GM06990 (cell line): ENCODE data around the gene CACNA2D3.
"Not testable (repeated sequence)": the region's sequence is repeated elsewhere in the genome, so short reads cannot be mapped to it uniquely, and the experiment has no call there.

Source experiments
- DNase-seq: peaks from one replicate; pipeline ENCODE4 v3.0.0-alpha.2; 2011; ENCODE audit not compliant: insufficient read length; ENCODE audit errors: extremely low read depth
- H3K27me3 ChIP-seq: replicated peaks from 2 replicates; pipeline ENCODE4 v1.6.0; 2011; ENCODE audit warnings: low read length; ENCODE audit not compliant: control insufficient read depth, insufficient read depth
- H3K36me3 ChIP-seq: 2 replicates; pipeline ENCODE4 v1.5.1; 2011; ENCODE audit warnings: low read length; ENCODE audit not compliant: control insufficient read depth, insufficient read depth
- H3K4me3 ChIP-seq: replicated peaks from 2 replicates; pipeline ENCODE4 v1.5.1; 2011; ENCODE audit warnings: low read depth, mild to moderate bottlenecking, control low read depth, low read length
- CTCF ChIP-seq: IDR thresholded peaks from 2 replicates; pipeline ENCODE4 v1.5.1; 2011; ENCODE audit warnings: low read length, control low read depth, mild to moderate bottlenecking, inconsistent platforms; ENCODE audit not compliant: insufficient read depth, poor library complexity, severe bottlenecking

The CACNA2D3 gene

GRCh38 chr3:54631516-54632325 is 509.4 kb downstream of the CACNA2D3 start:
- Histone ChIP-seq H3K4me3 (no peak overlapping the region), H3K27me3 (no peaks in the 10 kb centered on the region; the same call in 1 of the 2 replicates), H3K36me3 (no peaks in the 10 kb centered on the region)
- no peak for TF ChIP-seq CTCF
- no peak for DNase-seq

- H3K27me3 ChIP-seq, result no peaks in the 10 kb centered on the region; the same call in 1 of the 2 replicates
- no peak for TF ChIP-seq CTCF
- DNase-seq, result no peak
- H3K36me3 ChIP-seq, result no peaks in the 10 kb centered on the region
- H3K4me3 ChIP-seq, result no peak overlapping the region
Measured at GRCh38 chr3:54632326-54632665, 509.9 kb downstream of the CACNA2D3 start.

- no peak overlapping the region for H3K4me3 ChIP-seq
- H3K27me3 ChIP-seq, result no peaks in the 10 kb centered on the region; the same call in 1 of the 2 replicates
- no peak for TF ChIP-seq CTCF
- no peaks in the 10 kb centered on the region for H3K36me3 ChIP-seq
- no peak for DNase-seq
Measured at GRCh38 chr3:54632834-54633233, 510.5 kb downstream of the CACNA2D3 start.

GRCh38 chr3:54633444-54634121 is 511.2 kb downstream of the CACNA2D3 start:
- Histone ChIP-seq H3K36me3 (no peaks in the 10 kb centered on the region), H3K27me3 (no peaks in the 10 kb centered on the region; the same call in 1 of the 2 replicates), H3K4me3 (no peak overlapping the region)
- TF ChIP-seq CTCF, result no peak
- DNase-seq, result no peak

GRCh38 chr3:54634122-54634469 is 511.7 kb downstream of the CACNA2D3 start:
- TF ChIP-seq CTCF, result no peak
- Histone ChIP-seq H3K4me3 (no peak overlapping the region), H3K27me3 (no peaks in the 10 kb centered on the region; the same call in 1 of the 2 replicates), H3K36me3 (no peaks in the 10 kb centered on the region)
- no peak for DNase-seq

GRCh38 chr3:54639790-54640372 is 517.5 kb downstream of the CACNA2D3 start:
- H3K4me3 ChIP-seq, H3K36me3 ChIP-seq, DNase-seq, H3K27me3 ChIP-seq: not testable (repeated sequence)
